OCI-LY3 (cell line): ENCODE data around the gene SH3PXD2B.

Experiments used
- CTCF ChIP-seq: fragments of 200-600, 300-600 bp; sonication (generic); IDR thresholded peaks from 2 replicates; pipeline ENCODE4 v1.5.1; 2014; ENCODE audit warnings: antibody characterized with exemption, low read length, low read depth
- EZH2phosphoT487 ChIP-seq: fragments of 200-600 bp; shearing (Covaris generic); IDR thresholded peaks from 2 replicates; pipeline ENCODE4 v1.6.1; 2018; ENCODE audit warnings: antibody characterized with exemption, mixed run types, low read depth

- TF ChIP-seq CTCF, result no peak
- no peak for TF ChIP-seq EZH2phosphoT487
These were observed 170.3 kb downstream of the SH3PXD2B start for GRCh38 chr5:172283862-172284610.
